B cell (primary cell): ENCODE measurements around the gene SLC66A1. TPM values are rescaled to one million over a fixed set of nuclear protein-coding genes. Genes with fewer than 3 reads are reported as not detected.

Source experiments
- ATAC-seq: fragments of 200-7000 bp; cut with Tn5 transposase; one replicate; pipeline ENCODE4 v1.10.0; 2021; ENCODE audit warnings: low read depth, mild to moderate bottlenecking, moderate number of reproducible peaks, moderate library complexity
- CTCF ChIA-PET: fragments of 350-600 bp; sonication (Branson Sonifier 250); formaldehyde crosslinking; loops from one replicate; lab custom pipeline; 2021; ENCODE audit warnings: antibody characterized with exemption, inconsistent platforms; lab: Charles Lee
- POLR2A ChIA-PET: fragments of 350-600 bp; sonication (Branson Sonifier 250); formaldehyde crosslinking; loops from one replicate; lab custom pipeline; 2021; ENCODE audit warnings: antibody characterized with exemption; lab: Charles Lee
- DNase-seq: peaks from one replicate; pipeline ENCODE4 v3.0.0; 2013
- H2AFZ ChIP-seq: 2 replicates; pipeline ENCODE4 v1.6.1; 2012; ENCODE audit warnings: mild to moderate bottlenecking, low read depth, low read length; ENCODE audit not compliant: insufficient read depth, poor library complexity, severe bottlenecking
- H3K27ac ChIP-seq, 2 donors: 1 replicate in 1 of 2; 2 replicates in 1 of 2; pipeline ENCODE4 v1.5.1; 2012 to 2013; ENCODE audit warnings: low read length in 2 of 2, mild to moderate bottlenecking in 2 of 2, moderate library complexity in 1 of 2
- H3K27me3 ChIP-seq, 4 experiments: fragments of 200-600 bp in 1 of 4; sonication (generic) in 1 of 4; replicated peaks in 1 of 4; 1 replicate in 2 of 4; 2 replicates in 2 of 4; pipeline versions ENCODE4 v1.6.1 to v1.7.0; 2013 to 2016; ENCODE audit warnings: low read length in 3 of 4, mild to moderate bottlenecking in 2 of 4, mixed read lengths in 1 of 4, moderate library complexity in 1 of 4; ENCODE audit not compliant: insufficient read depth in 4 of 4, control insufficient read depth in 3 of 4; ENCODE audit errors: control extremely low read depth in 1 of 4
- H3K36me3 ChIP-seq, 2 experiments: replicated peaks in 1 of 2; 1 replicate in 1 of 2; 2 replicates in 1 of 2; pipeline versions ENCODE4 v1.6.1 to v1.7.1; 2013; ENCODE audit warnings: low read length in 1 of 2; ENCODE audit not compliant: insufficient read depth in 2 of 2, control insufficient read depth in 1 of 2; ENCODE audit errors: control extremely low read depth in 1 of 2, extremely low read depth in 1 of 2
- H3K4me1 ChIP-seq, 2 donors: fragments of 200-600 bp in 1 of 2; sonication (generic) in 1 of 2; 1 replicate in 1 of 2; 2 replicates in 1 of 2; pipeline versions ENCODE4 v1.5.1 to v1.6.1; 2013 to 2017; ENCODE audit warnings: low read length in 2 of 2; ENCODE audit not compliant: control insufficient read depth in 2 of 2, insufficient read depth in 2 of 2
- H3K4me2 ChIP-seq: replicated peaks from 2 replicates; pipeline ENCODE3; 2012; ENCODE audit warnings: mild to moderate bottlenecking, low read depth, low read length; ENCODE audit not compliant: poor library complexity, severe bottlenecking
- H3K4me3 ChIP-seq, 5 experiments: fragments of 200-600 bp in 1 of 5; sonication (generic) in 1 of 5; 1 replicate in 3 of 5; 2 replicates in 2 of 5; pipeline versions ENCODE4 v1.5.1 to v1.7.0; 2011 to 2016; ENCODE audit warnings: low read length in 4 of 5, mild to moderate bottlenecking in 4 of 5, low read depth in 2 of 5, control low read depth in 1 of 5, moderate library complexity in 1 of 5; ENCODE audit not compliant: insufficient read depth in 1 of 5; ENCODE audit errors: control extremely low read depth in 1 of 5, extremely low read depth in 1 of 5
- H3K79me2 ChIP-seq: fragments of 200-600 bp; sonication (generic); one replicate; pipeline ENCODE4 v1.6.0; 2016; ENCODE audit warnings: low read length; ENCODE audit not compliant: control insufficient read depth, insufficient read depth
- H3K9ac ChIP-seq: fragments of 200-600 bp; sonication (generic); 2 replicates; pipeline ENCODE4 v1.6.1; 2017; ENCODE audit warnings: mild to moderate bottlenecking, low read length, moderate library complexity
- H3K9me3 ChIP-seq, 3 donors: one replicate each; pipeline versions ENCODE4 v1.6.1 to v1.7.1; 2013; ENCODE audit warnings: low read length in 2 of 3; ENCODE audit not compliant: control insufficient read depth in 2 of 3, insufficient read depth in 1 of 3; ENCODE audit errors: control extremely low read depth in 1 of 3
- H4K20me1 ChIP-seq: 2 replicates; pipeline ENCODE4 v1.6.0; 2012; ENCODE audit warnings: mild to moderate bottlenecking, low read length; ENCODE audit not compliant: insufficient read depth, control insufficient read depth, poor library complexity, severe bottlenecking
- H3K27ac Mint-ChIP-seq: one replicate; pipeline ENCODE4 v1.8.0; 2021; ENCODE audit warnings: mixed read lengths
- H3K27me3 Mint-ChIP-seq: one replicate; pipeline ENCODE4 v1.8.0; 2021; ENCODE audit warnings: mixed read lengths
- H3K4me1 Mint-ChIP-seq: one replicate; pipeline ENCODE4 v1.8.0; 2021; ENCODE audit warnings: mixed read lengths
- H3K4me3 Mint-ChIP-seq: one replicate; pipeline ENCODE4 v1.8.0; 2021; ENCODE audit warnings: mixed read lengths
- H3K9me3 Mint-ChIP-seq: one replicate; pipeline ENCODE4 v1.8.0; 2022; ENCODE audit warnings: mixed read lengths; ENCODE audit not compliant: insufficient read depth
- EZH2 ChIP-seq: IDR thresholded peaks from 2 replicates; pipeline ENCODE4 v1.6.1; 2012; ENCODE audit warnings: borderline replicate concordance, low read depth, mild to moderate bottlenecking, moderate library complexity, low read length; ENCODE audit not compliant: insufficient read depth, poor library complexity, severe bottlenecking
- WGBS: methylation state at CpG from one replicate; pipeline ENCODE4 v1.1.5; 2013; ENCODE audit warnings: missing lambda C conversion rate; ENCODE audit not compliant: insufficient coverage; 5-methylcytosine and 5-hydroxymethylcytosine counted together
- intact Hi-C: fragments of 100-400 bp; cut with micrococcal nuclease; formaldehyde crosslinking; loops from one replicate; pipeline ENCODE4 v1.10.0; 2022
- polyA plus RNA-seq: library from polyadenylated mRNA; depleted of rRNA; stranded (reverse); fragments of >200 nt; gene quantifications from 2 replicates; pipeline ENCODE4 v1.2.3, GENCODE V29; 2012
- total RNA-seq, 2 donors: library from RNA; stranded (reverse); fragments of 120-200 nt in 1 of 2; gene quantifications; 1 replicate in 1 of 2; 2 replicates in 1 of 2; pipeline versions ENCODE4 v1.2.3 to v1.2.4, GENCODE V29; 2013 to 2022
- TF ChIP-seq, protein P1 (sequence below): fragments of 200-600 bp; IDR thresholded peaks from one replicate; pipeline ENCODE4 v1.8.0; 2022; ENCODE audit warnings: antibody characterized with exemption, mild to moderate bottlenecking

The SLC66A1 gene
- total and polyA plus RNA-seq, 2 donors (not counting 1 experiment from before 2014, with no cell fraction given), result 24.4 to 26.8 TPM

- DNase-seq (no peak), ATAC-seq (no peak)
- H3K4me1 Mint-ChIP-seq, result peaks cover 1% of the 10 kb centered on the region
- whole genome bisulfite sequencing, result 95% methylated on average over 6 of the region's 7 CpGs
- H3K4me1 ChIP-seq, result no peaks in the 10 kb centered on the region
- H3K27ac Mint-ChIP-seq, result no peak overlapping the region
- H3K9ac ChIP-seq, result no peak overlapping the region
- TF ChIP-seq, protein P1, sequence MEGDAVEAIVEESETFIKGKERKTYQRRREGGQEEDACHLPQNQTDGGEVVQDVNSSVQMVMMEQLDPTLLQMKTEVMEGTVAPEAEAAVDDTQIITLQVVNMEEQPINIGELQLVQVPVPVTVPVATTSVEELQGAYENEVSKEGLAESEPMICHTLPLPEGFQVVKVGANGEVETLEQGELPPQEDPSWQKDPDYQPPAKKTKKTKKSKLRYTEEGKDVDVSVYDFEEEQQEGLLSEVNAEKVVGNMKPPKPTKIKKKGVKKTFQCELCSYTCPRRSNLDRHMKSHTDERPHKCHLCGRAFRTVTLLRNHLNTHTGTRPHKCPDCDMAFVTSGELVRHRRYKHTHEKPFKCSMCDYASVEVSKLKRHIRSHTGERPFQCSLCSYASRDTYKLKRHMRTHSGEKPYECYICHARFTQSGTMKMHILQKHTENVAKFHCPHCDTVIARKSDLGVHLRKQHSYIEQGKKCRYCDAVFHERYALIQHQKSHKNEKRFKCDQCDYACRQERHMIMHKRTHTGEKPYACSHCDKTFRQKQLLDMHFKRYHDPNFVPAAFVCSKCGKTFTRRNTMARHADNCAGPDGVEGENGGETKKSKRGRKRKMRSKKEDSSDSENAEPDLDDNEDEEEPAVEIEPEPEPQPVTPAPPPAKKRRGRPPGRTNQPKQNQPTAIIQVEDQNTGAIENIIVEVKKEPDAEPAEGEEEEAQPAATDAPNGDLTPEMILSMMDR, result no peak
- TF ChIP-seq EZH2, result no peak
- H3K79me2 ChIP-seq, result peaks cover 76% of the 10 kb centered on the region
- H3K9me3 ChIP-seq, result no peaks in the 10 kb centered on the region
- no peaks in the 10 kb centered on the region for H3K27me3 Mint-ChIP-seq
- H3K36me3 ChIP-seq, result peaks cover 0 to 80% of the 10 kb centered on the region in 2 experiments
- H3K4me2 ChIP-seq, result no peak overlapping the region
- no peaks in the 10 kb centered on the region for H3K9me3 Mint-ChIP-seq
- POLR2A ChIA-PET, result no interaction called here
- intact Hi-C loops, result no loop called here
- peaks cover 84% of the 10 kb centered on the region for H4K20me1 ChIP-seq
- H3K4me3 Mint-ChIP-seq, result no peak overlapping the region
- no peak overlapping the region for H2AFZ ChIP-seq
- H3K4me3 ChIP-seq, result no peak overlapping the region
- no peak overlapping the region for H3K27ac ChIP-seq
- H3K27me3 ChIP-seq, result no peaks in the 10 kb centered on the region
- CTCF ChIA-PET, result no interaction called here
Observed at GRCh38 chr1:19372602-19373001, 60.5 kb downstream of the SLC66A1 start.

DNA sequence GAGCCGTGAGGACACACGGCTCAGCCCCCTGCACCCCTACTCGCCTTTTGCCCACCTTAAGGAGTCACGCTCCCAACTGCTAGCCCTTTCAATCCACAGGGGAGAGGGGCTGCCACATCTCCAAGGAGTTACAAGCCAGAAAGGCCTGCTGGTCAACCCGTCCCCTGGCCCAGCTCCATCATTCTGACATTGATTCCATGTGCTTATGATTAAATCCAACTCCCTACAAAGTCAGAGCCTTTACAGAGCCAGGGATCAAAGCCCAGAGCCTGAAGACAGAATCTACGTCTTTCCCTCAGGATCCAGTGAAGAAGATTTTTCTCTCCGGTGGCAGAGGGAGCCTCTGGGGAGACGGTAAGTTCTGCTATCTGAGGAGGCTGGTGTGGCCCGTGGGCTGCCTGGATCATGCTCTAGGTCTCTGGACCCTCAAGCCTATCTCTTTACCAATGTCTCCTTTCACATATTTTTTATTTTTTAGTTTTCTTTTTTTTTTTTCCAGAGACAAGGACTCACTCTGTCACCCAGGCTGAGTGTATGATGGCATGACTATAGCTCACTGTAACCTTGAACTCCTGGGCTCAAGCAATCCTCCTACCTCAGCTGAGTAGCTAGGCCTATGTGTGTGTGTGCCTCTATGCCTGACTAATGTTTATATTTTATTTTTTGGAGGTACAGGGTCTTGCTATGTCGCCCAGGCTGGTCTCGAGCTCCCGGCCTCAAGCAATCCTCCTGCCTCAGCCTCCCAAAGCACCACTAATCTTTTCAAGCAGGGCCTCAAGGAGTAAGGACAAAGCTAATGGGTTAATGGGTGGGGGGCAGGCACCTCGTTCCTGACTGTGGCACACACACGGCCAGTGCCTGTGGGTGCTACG, 61.3 kb downstream of the SLC66A1 start:
- H3K27ac ChIP-seq, result no peak overlapping the region
- POLR2A ChIA-PET, result no interaction called here
- no peaks in the 10 kb centered on the region for H3K9me3 ChIP-seq
- TF ChIP-seq, protein P1, result no peak
- no peak for TF ChIP-seq EZH2
- H3K4me1 ChIP-seq, result no peaks in the 10 kb centered on the region
- CTCF ChIA-PET, result interaction anchor here (0.9 to 1.8 kb wide), 3 partner anchors 20 to 208 kb away, joined by 3 to 4 read pairs (median 4); no protein-coding TSS in a partner anchor
- H3K27me3 ChIP-seq, result no peaks in the 10 kb centered on the region
- no peak overlapping the region for H3K4me3 ChIP-seq
- DNase-seq, result no peak
- peaks cover 80% of the 10 kb centered on the region for H3K79me2 ChIP-seq
- no peak overlapping the region for H3K9ac ChIP-seq
- H3K4me1 Mint-ChIP-seq, result peaks cover 1% of the 10 kb centered on the region
- no peak for ATAC-seq
- H4K20me1 ChIP-seq, result peaks cover 78% of the 10 kb centered on the region
- no peaks in the 10 kb centered on the region for H3K27me3 Mint-ChIP-seq
- intact Hi-C loops, result no loop called here
- WGBS, result 99% methylated on average over 11 of the region's 15 CpGs
- no peak overlapping the region for H3K4me3 Mint-ChIP-seq
- H3K27ac Mint-ChIP-seq, result no peak overlapping the region
- no peak overlapping the region for H3K4me2 ChIP-seq
- peaks cover 0 to 89% of the 10 kb centered on the region in 2 experiments for H3K36me3 ChIP-seq
- H3K9me3 Mint-ChIP-seq, result no peaks in the 10 kb centered on the region
- no peak overlapping the region for H2AFZ ChIP-seq
